ENCODE results near the gene TADA3. TPM values are rescaled to one million over a fixed set of nuclear protein-coding genes. Genes with fewer than 3 reads are reported as not detected.

The TADA3 gene
- total RNA-seq, 1 donor from 2014 or later, result 54.5 TPM

DNA sequence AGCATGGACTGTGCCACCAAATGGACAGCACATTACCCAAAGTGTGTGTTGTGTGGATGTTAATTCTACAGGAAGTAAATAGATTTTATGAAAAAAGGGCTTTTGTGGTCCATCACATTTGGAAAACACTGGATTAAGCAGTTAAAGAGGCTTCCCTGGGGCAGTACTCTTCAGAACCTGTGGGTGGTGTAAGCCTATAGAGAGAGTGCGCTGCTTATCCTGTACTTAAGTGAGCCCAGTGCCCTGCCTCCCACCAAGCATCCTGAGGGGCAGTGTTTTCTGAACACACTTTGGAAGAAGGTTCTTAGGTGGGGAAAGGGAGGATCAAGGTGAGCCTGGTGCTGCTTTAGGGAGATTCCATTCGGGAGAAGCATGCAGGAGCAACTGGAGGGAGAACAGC lies 28.7 kb upstream of the TADA3 start:
- no peak for TF ChIP-seq EZH2 (IDR thresholded peaks at IDR 0.05; ENCODE audit: insufficient read depth, low read length)
- TF ChIP-seq, protein P1, sequence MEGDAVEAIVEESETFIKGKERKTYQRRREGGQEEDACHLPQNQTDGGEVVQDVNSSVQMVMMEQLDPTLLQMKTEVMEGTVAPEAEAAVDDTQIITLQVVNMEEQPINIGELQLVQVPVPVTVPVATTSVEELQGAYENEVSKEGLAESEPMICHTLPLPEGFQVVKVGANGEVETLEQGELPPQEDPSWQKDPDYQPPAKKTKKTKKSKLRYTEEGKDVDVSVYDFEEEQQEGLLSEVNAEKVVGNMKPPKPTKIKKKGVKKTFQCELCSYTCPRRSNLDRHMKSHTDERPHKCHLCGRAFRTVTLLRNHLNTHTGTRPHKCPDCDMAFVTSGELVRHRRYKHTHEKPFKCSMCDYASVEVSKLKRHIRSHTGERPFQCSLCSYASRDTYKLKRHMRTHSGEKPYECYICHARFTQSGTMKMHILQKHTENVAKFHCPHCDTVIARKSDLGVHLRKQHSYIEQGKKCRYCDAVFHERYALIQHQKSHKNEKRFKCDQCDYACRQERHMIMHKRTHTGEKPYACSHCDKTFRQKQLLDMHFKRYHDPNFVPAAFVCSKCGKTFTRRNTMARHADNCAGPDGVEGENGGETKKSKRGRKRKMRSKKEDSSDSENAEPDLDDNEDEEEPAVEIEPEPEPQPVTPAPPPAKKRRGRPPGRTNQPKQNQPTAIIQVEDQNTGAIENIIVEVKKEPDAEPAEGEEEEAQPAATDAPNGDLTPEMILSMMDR (IDR thresholded peaks at IDR 0.05; ENCODE audit: insufficient read depth, low read depth, low read length), result peak; percentile 48
- Mint-ChIP-seq H3K4me1 (ENCODE audit: low read depth, unreplicated experiment) (no peaks in the 10 kb centered on the region), H3K9me3 (ENCODE audit: unreplicated experiment) (peaks cover 2% of the 10 kb centered on the region), H3K36me3 (ENCODE audit: low read depth, unreplicated experiment) (peaks cover 13% of the 10 kb centered on the region), H3K27me3 (ENCODE audit: low read depth, unreplicated experiment) (no peaks in the 10 kb centered on the region), H3K4me3 (ENCODE audit: unreplicated experiment) (no peak overlapping the region), H3K27ac (ENCODE audit: unreplicated experiment) (no peak overlapping the region)
- H3K79me2 ChIP-seq (ENCODE audit: insufficient read depth, low read length), result no peaks in the 10 kb centered on the region
- H3K27ac ChIP-seq (ENCODE audit: low read depth, low read length), result no peak overlapping the region
- no peak overlapping the region for H3K9ac ChIP-seq (ENCODE audit: low read length)
- H3K4me2 ChIP-seq (ENCODE audit: low read length), result no peak overlapping the region
- no peaks in the 10 kb centered on the region for H3K36me3 ChIP-seq (ENCODE audit: insufficient read depth, low read length)
- FAIRE-seq, result no peak
- H4K20me1 ChIP-seq (ENCODE audit: insufficient read depth, low read length), result no peaks in the 10 kb centered on the region
- H3K4me1 ChIP-seq (ENCODE audit: insufficient read depth, low read length), result no peaks in the 10 kb centered on the region
- no peaks in the 10 kb centered on the region for H3K9me3 ChIP-seq (ENCODE audit: insufficient read depth, low read depth, low read length)
- no peak overlapping the region for H3K4me3 ChIP-seq (ENCODE audit: insufficient read depth, low read depth, low read length)
- DNase-seq (ENCODE audit: low read depth), result no peak
- no peaks in the 10 kb centered on the region for H3K27me3 ChIP-seq (ENCODE audit: insufficient read depth, low read length)
- no peak overlapping the region for H2AFZ ChIP-seq (ENCODE audit: low read depth, low read length)

DNA sequence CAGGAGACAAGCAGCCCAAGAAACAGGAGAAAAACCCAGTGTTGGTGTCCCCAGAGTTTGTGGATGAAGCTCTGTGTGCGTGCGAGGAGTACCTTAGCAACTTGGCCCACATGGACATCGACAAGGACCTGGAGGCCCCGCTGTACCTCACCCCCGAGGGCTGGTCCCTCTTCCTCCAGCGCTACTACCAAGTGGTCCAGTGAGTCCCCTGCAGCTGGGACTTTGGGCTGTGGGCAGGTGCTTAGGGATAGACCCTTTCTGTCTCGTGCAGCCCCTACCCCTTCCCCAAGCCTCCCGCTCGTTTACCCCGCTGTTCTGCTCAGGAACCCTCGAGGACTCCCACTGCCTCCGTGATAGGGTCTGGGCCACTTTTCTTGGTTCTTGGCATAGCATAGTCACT lies 28.3 kb upstream of the TADA3 start:
- Mint-ChIP-seq H3K9me3 (ENCODE audit: unreplicated experiment) (peaks cover 2% of the 10 kb centered on the region), H3K4me3 (ENCODE audit: unreplicated experiment) (no peak overlapping the region), H3K27me3 (ENCODE audit: low read depth, unreplicated experiment) (no peaks in the 10 kb centered on the region), H3K27ac (ENCODE audit: unreplicated experiment) (no peak overlapping the region), H3K36me3 (ENCODE audit: low read depth, unreplicated experiment) (peaks cover 17% of the 10 kb centered on the region), H3K4me1 (ENCODE audit: low read depth, unreplicated experiment) (no peaks in the 10 kb centered on the region)
- H3K9ac ChIP-seq (ENCODE audit: low read length), result no peak overlapping the region
- no peaks in the 10 kb centered on the region for H3K4me1 ChIP-seq (ENCODE audit: insufficient read depth, low read length)
- no peaks in the 10 kb centered on the region for H3K27me3 ChIP-seq (ENCODE audit: insufficient read depth, low read length)
- no peaks in the 10 kb centered on the region for H3K9me3 ChIP-seq (ENCODE audit: insufficient read depth, low read depth, low read length)
- H3K36me3 ChIP-seq (ENCODE audit: insufficient read depth, low read length), result no peaks in the 10 kb centered on the region
- H3K27ac ChIP-seq (ENCODE audit: low read depth, low read length), result no peak overlapping the region
- TF ChIP-seq, protein P1 (IDR thresholded peaks at IDR 0.05; ENCODE audit: insufficient read depth, low read depth, low read length), result no peak
- TF ChIP-seq EZH2 (IDR thresholded peaks at IDR 0.05; ENCODE audit: insufficient read depth, low read length), result no peak
- no peak overlapping the region for H3K4me2 ChIP-seq (ENCODE audit: low read length)
- H3K79me2 ChIP-seq (ENCODE audit: insufficient read depth, low read length), result no peaks in the 10 kb centered on the region
- no peak overlapping the region for H3K4me3 ChIP-seq (ENCODE audit: insufficient read depth, low read depth, low read length)
- no peak for DNase-seq (ENCODE audit: low read depth)
- no peak for FAIRE-seq
- H4K20me1 ChIP-seq (ENCODE audit: insufficient read depth, low read length), result no peaks in the 10 kb centered on the region
- H2AFZ ChIP-seq (ENCODE audit: low read depth, low read length), result no peak overlapping the region

DNA sequence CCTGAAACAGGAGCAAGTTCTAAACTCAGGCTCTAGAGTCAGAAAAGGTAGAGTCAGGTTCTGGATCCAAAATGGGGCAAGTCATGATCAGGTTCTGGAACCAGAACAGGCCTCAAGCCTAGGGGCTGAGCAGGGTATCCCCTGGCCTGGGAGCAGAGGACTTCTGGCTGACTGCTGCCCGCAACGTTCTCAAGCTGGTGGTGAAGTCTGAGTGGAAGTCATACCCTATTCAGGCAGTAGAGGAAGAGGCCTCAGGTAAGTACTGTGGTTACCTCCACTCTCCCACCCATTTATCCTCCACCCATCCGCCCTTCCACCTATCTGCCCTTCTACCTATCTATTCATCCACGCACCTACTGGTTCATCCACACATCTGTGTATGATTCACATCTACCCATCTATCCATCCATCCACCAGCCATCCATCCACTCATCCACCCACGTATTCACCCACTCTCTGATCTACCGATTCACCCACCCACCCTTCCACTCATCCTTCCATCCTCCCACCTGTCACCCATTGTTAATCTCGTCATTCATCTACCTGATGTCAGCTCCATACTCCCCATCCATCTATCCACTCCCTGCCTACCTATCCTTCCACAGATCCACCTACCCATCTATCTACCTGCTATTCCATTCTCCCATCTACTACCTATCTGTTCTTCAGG lies 26.5 kb upstream of the TADA3 start:
- Mint-ChIP-seq H3K4me1 (ENCODE audit: low read depth, unreplicated experiment) (no peaks in the 10 kb centered on the region), H3K36me3 (ENCODE audit: low read depth, unreplicated experiment) (peaks cover 22% of the 10 kb centered on the region), H3K27ac (ENCODE audit: unreplicated experiment) (no peak overlapping the region), H3K4me3 (ENCODE audit: unreplicated experiment) (no peak overlapping the region), H3K27me3 (ENCODE audit: low read depth, unreplicated experiment) (no peaks in the 10 kb centered on the region), H3K9me3 (ENCODE audit: unreplicated experiment) (peaks cover 2% of the 10 kb centered on the region)
- DNase-seq (ENCODE audit: low read depth) (no peak), FAIRE-seq (no peak)
- Histone ChIP-seq H3K9ac (ENCODE audit: low read length) (no peak overlapping the region), H3K27ac (ENCODE audit: low read depth, low read length) (no peak overlapping the region), H4K20me1 (ENCODE audit: insufficient read depth, low read length) (no peaks in the 10 kb centered on the region), H3K36me3 (ENCODE audit: insufficient read depth, low read length) (no peaks in the 10 kb centered on the region), H3K4me3 (ENCODE audit: insufficient read depth, low read depth, low read length) (no peak overlapping the region), H3K79me2 (ENCODE audit: insufficient read depth, low read length) (no peaks in the 10 kb centered on the region), H3K4me2 (ENCODE audit: low read length) (no peak overlapping the region), H3K4me1 (ENCODE audit: insufficient read depth, low read length) (no peaks in the 10 kb centered on the region), H2AFZ (ENCODE audit: low read depth, low read length) (no peak overlapping the region), H3K27me3 (ENCODE audit: insufficient read depth, low read length) (no peaks in the 10 kb centered on the region), H3K9me3 (ENCODE audit: insufficient read depth, low read depth, low read length) (no peaks in the 10 kb centered on the region)
- TF ChIP-seq, protein P1 (IDR thresholded peaks at IDR 0.05; ENCODE audit: insufficient read depth, low read depth, low read length), result no peak
- no peak for TF ChIP-seq EZH2 (IDR thresholded peaks at IDR 0.05; ENCODE audit: insufficient read depth, low read length)
